HG02840 (cell line): ENCODE data around the gene SCNN1B.
"Not testable (repeated sequence)": the region's sequence is repeated elsewhere in the genome, so short reads cannot be mapped to it uniquely, and the experiment has no call there.

ENCODE experiments used
- ATAC-seq: cut with Tn5 transposase; IDR thresholded peaks from one replicate; pipeline ENCODE4 v1.9.1; 2021; ENCODE audit warnings: mild to moderate bottlenecking, moderate library complexity, moderate number of reproducible peaks; ENCODE audit not compliant: unreplicated experiment, low FRiP score

SCNN1B gene

GRCh38 chr16:23302045-23302956 is at the start of gene SCNN1B:
TSS of gene SCNN1B (plus strand) at chr16:23302302. CDS start at chr16:23348600, 46,298 bp downstream.
- no peak for ATAC-seq

GRCh38 chr16:23252310-23252709 is 49.8 kb upstream of the SCNN1B start:
- ATAC-seq: no peak

GRCh38 chr16:23253650-23254049 is 48.5 kb upstream of the SCNN1B start:
- ATAC-seq: not testable (repeated sequence)

- no peak for ATAC-seq
Observed at GRCh38 chr16:23254338-23254737, 47.8 kb upstream of the SCNN1B start.

- no peak for ATAC-seq
Observed at GRCh38 chr16:23255000-23255399, 47.1 kb upstream of the SCNN1B start.

- ATAC-seq: no peak
Observed at GRCh38 chr16:23256440-23256839, 45.7 kb upstream of the SCNN1B start.

- ATAC-seq: no peak
Observed at GRCh38 chr16:23257682-23258081, 44.4 kb upstream of the SCNN1B start.

GRCh38 chr16:23258919-23259237 is 43.2 kb upstream of the SCNN1B start:
- ATAC-seq: no peak

GRCh38 chr16:23267647-23268046 is 34.5 kb upstream of the SCNN1B start:
- ATAC-seq: no peak

GRCh38 chr16:23268561-23268960 is 33.5 kb upstream of the SCNN1B start:
- no peak for ATAC-seq

- ATAC-seq: no peak
Observed at GRCh38 chr16:23269248-23269953, 32.7 kb upstream of the SCNN1B start.

GRCh38 chr16:23270654-23271053 is 31.4 kb upstream of the SCNN1B start:
- ATAC-seq: no peak

- no peak for ATAC-seq
Observed at GRCh38 chr16:23274968-23275367, 27.1 kb upstream of the SCNN1B start.

- no peak for ATAC-seq
Observed at GRCh38 chr16:23276821-23277220, 25.3 kb upstream of the SCNN1B start.

- no peak for ATAC-seq
Observed at GRCh38 chr16:23278031-23278430, 24.1 kb upstream of the SCNN1B start.

GRCh38 chr16:23279721-23280153 is 22.4 kb upstream of the SCNN1B start:
- no peak for ATAC-seq

GRCh38 chr16:23280483-23280967 is 21.6 kb upstream of the SCNN1B start:
- ATAC-seq: no peak

GRCh38 chr16:23282568-23282967 is 19.5 kb upstream of the SCNN1B start:
- no peak for ATAC-seq

GRCh38 chr16:23283571-23283970 is 18.5 kb upstream of the SCNN1B start:
- ATAC-seq: no peak

- ATAC-seq: no peak
Observed at GRCh38 chr16:23284584-23284983, 17.5 kb upstream of the SCNN1B start.

- no peak for ATAC-seq
Observed at GRCh38 chr16:23286131-23286532, 16.0 kb upstream of the SCNN1B start.

GRCh38 chr16:23288209-23288608 is 13.9 kb upstream of the SCNN1B start:
- no peak for ATAC-seq
